HG02884 (cell line): ENCODE data around the gene TNN.
"Not testable (repeated sequence)": the region's sequence is repeated elsewhere in the genome, so short reads cannot be mapped to it uniquely, and the experiment has no call there.

Experiments
- ATAC-seq: cut with Tn5 transposase; IDR thresholded peaks from one replicate; pipeline ENCODE4 v1.9.1; 2021; ENCODE audit warnings: mild to moderate bottlenecking, moderate library complexity; ENCODE audit not compliant: unreplicated experiment

TNN gene

DNA sequence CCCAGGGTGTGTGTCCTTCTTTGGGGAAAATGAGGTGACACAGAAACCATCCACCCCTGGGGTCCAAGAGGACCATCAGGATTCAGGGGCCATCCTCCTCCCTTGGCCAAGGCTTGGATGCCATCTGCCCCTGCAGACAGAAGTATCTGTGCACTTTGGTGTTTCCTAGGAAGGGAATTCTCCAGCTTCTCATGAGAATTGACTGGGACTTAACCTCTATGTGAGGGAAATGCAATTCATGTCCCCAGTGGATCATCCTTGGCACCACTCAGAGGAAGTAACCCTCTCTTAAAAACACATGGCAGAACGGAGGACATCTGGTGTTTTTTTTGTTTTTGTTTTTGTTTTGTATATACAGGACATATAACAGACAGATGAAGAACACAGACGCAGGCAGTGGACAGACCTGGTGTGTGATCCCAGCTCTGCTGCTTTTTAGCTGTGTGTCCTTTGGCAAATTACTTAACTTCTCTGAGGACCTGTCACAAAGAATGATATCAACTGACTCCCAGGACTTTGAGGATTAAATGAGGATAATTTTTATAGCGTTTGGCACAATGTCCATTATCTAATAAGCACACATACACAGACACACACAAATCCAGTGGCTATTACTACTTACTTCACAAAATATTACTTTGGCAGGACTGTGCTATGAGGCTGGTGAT is 3.8 kb downstream of the TNN start:
- no peak for ATAC-seq

DNA sequence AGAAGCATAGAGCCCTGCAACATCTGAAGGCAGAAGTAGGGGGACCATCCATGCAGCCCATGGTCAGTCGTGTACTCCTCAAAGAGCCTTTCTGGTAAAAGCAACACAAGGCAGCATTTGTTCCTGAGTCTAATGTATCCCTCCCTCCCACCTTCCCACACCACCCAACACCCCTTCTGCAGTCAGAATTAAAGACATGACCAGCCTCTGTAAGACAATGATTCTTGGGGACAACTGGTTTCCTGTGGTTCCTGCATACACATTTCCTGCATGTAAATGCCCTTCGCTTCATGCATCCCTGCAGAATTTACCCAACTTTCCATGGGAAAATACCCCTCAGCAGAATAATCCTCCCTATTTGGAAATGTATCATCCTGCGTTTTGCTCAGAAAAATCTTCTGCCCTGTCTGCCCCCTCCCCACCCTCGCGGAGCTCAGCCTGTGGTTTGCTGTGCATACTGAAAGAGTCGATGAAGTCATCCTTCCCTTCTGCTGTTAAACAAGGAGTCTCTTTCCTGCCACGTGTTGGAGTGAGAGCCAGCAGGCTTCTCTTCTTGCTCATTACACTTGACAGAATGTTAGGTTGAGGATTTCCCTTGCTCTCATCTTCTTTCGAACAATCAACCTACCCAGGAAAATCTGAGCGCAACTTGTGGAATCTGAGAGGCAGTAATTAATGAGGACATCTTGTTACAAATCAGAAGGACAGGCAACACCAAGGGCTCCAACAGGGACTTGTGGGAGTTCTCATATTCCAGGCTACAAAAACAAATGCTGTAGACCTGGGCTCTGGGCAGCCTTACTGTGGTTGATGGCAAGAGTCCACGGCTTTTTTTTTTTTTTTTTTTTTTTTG is 4.7 kb downstream of the TNN start:
- peak; percentile 68 for ATAC-seq

DNA sequence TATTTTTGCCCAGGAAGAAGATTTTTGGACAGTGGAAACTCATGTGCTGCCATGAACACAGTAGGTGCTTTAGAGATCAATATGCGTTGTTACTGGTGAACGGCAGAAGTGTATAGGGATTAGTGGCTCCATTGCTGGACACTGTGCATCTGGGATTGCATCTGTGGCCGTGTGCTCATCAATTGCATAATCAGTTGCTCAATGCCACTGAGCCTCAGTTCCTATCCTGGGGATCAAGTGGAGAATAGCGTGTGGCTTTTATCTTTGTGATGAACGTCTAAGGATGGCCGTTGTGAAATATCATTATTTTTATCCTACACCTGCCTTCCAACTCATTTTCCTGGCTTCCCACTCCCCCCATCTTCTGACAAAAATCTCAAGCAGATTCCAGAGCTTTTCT is 5.4 kb downstream of the TNN start:
- no peak for ATAC-seq

DNA sequence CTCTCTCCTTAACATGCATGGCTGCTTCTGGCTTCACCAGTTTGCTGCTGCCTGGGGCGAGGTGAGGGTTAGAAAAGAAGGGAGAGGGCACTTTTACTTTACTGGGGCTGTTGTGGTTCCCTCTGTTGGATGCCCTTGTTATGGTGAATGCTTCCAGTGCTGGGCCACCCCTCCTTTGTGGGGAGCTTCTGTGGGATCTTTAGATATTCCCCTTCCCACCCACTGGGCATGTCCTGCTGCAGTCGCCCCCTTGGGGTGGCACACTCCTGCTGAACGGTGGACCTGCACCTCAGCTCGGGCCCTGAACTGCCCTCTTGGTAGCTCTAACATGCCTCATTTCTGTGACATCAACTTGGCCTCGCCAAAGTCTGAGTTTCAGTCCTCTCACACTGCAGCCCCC is 6.0 kb downstream of the TNN start:
- no peak for ATAC-seq

DNA sequence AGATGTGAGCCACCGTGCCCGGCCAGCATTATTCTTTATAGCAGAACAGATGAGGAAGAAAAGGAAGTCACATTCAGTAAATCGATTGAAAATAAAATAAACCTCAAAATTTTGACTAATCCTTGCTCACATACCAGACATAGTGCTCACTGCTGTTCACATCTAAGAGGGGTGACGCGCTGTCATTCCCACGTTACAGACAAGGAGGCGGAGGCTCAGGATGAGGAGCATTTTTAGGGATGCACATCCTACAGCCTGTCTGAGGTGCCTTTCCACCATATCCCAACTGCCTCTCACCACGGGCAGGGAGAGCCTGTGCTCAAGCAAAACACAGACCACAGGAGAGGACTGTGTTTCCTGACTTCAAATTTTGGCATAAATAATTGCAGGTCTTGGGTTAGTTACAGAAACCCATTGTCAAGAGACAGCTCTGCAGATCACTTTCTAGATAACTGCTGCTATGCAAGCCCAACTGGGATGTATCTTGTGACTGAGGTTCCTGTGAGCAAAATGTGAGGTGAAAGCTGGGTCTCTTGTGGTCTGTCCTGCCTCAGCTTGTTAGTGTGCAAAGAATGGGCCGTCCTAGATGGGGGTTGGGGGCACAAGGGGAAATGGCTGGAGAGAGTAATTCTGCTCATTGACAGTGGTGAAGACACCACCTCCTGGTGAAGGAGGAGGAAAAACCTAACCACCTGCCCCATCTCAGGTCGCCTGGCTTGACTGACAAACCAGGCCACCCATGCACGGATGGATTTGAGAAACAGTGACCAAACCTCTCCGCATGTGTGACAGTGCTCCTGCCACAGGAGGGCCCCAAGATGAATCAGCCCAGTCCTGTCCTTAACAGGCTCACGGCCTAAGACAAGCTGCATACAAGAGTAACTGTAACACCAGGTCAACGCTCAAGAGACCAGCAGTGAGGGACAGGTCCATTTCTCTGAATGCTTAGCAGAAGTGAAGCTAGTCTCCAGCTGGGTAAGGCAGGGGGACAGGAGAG is 8.2 kb downstream of the TNN start:
- ATAC-seq = no peak

DNA sequence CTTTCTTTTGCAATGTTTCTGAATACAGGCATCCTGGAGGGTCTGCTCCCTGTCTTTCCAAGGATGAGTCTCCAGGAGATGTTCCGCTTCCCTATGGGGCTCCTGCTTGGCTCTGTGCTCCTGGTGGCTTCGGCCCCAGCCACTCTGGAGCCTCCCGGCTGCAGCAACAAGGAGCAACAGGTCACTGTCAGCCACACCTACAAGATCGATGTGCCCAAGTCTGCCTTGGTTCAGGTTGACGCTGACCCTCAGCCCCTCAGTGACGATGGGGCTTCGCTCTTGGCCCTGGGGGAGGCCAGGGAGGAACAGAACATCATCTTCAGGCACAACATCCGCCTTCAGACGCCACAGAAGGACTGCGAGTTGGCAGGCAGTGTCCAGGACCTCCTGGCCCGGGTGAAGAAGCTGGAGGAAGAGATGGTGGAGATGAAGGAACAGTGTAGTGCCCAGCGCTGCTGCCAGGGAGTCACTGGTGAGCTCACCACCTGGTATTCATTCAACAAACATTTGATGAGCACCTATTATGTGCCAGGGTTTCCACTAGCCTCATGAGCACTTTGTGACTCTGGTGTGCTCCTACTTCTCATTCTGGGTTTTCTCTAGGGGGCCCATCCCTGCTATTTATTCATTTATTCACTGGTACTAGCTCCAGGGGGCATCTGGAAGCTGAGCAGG is 9.9 kb downstream of the TNN start:
- ATAC-seq = no peak

DNA sequence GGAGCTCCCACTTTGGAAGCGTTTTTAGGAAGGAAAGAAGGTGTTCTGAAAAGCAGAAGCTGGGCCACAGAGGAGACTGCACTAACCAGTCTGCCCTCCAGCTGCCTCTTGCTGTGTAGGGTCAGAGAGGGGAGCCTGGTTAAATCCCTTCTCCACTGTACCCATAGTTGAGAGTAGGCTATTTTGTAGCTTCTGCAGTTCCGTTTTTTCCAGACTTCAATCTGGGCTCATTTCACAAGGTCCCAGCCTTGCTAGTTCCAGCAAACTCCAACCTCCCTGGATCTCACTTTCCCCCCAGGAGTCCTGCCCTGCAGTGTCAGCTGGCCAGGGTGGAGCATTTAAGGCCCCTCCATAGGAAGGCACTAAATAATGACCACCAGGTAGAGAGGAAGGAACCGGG is 11.0 kb downstream of the TNN start:
- ATAC-seq = no peak

DNA sequence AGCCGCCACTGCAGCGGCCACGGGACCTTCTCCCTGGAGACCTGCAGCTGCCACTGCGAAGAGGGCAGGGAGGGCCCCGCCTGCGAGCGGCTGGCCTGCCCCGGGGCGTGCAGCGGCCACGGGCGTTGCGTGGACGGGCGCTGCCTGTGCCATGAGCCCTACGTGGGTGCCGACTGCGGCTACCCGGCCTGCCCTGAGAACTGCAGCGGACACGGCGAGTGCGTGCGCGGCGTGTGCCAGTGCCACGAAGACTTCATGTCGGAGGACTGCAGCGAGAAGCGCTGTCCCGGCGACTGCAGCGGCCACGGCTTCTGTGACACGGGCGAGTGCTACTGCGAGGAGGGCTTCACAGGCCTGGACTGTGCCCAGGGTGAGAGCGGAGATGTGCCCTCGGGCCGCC is 11.7 kb downstream of the TNN start:
- ATAC-seq = no peak

DNA sequence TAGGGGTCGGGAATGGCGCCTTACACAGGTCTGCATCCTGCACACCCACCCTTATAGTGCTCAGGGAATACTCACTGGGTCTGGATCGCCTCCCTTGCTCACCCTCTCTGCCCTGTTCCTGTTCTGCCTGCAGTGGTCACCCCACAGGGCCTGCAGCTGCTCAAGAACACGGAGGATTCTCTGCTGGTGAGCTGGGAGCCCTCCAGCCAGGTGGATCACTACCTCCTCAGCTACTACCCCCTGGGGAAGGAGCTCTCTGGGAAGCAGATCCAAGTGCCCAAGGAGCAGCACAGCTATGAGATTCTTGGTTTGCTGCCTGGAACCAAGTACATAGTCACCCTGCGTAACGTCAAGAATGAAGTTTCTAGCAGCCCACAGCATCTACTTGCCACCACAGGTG is 12.4 kb downstream of the TNN start:
- ATAC-seq = no peak

DNA sequence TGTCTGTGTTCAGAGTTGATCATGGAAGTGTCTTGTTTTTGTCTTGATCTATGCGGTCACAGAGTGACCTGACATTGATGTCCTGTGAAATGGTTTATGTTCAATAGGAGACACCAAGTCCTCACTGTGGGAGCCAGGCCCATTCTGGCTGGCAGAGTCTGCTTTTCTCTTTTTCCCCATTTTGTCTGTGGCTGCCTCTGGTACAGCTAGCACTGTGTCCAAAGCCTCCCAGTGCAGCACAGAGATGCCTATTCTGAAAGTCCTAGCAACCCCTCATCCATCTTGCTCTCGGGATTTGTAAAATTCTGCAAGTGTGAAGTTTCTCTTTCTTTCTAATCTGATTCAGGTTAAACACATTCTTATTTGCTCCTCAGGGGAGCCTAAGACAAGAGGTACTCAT is 14.3 kb downstream of the TNN start:
- no peak for ATAC-seq

DNA sequence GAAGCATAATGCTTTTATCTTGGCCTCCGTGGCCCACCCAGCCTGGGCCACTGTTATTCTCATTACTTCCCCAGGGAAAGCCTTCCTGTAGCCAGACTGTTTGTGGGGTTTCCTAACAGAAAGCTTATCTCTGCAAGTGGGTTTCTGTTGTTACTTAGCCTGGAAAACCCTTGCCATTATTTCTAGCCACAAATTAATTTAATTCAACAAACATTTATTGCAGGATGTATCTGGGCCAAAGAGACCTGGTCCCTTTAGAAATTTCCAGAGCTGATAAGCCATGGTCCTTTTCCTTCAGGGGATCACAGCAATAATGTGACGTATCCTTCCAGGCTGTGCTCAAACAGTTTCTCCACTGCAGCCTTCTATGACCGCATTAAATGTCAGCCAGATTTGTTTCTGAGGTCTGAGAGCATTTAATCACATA is 20.9 kb downstream of the TNN start:
- ATAC-seq = no peak

DNA sequence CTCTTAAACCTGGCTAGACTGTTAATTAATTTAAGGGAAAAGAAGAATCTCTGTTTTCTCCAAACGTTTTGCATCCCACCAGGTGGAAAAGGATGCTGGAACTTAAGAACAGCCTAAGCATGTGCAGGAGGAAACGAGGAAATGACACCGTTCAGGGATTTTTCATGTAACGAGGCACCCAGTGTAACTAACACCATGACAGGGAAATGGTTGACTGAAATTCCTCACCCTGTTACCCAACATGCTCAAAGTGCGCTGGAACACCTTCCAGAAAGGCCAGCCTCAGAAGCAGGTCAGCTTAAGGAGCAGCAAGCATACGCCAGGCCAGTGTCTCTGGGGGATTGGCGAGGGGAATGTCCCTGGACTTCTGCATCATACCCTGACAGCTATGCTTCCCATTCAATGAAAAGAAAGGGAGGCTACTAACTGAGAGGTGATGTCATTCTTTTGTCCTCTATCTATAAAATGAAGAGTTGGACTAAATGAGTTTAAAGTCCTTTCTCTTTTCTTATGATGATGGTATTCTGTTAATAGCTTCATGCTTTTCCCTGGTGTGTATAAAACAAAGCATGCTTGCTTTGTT is 21.6 kb downstream of the TNN start:
- no peak for ATAC-seq

DNA sequence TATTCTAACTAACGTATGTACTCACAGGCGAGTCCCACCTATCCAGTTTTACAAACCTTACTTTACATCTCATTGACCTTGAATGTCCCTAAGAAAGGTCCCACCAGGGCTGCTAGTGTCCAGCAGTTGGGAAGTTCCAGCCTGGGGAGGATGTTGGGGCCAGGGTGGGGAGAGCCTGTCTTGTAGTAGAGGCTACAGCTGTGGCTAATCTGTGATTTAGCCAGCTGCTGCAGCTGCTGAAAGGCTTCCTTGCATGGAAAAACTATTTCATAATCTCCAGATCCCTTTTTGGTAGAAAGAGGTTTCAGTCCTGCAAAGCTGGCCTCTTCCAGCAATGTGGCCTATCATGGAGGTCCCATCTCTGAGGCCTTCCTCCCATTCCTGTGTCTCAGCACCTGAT is 23.1 kb downstream of the TNN start:
- no peak for ATAC-seq

DNA sequence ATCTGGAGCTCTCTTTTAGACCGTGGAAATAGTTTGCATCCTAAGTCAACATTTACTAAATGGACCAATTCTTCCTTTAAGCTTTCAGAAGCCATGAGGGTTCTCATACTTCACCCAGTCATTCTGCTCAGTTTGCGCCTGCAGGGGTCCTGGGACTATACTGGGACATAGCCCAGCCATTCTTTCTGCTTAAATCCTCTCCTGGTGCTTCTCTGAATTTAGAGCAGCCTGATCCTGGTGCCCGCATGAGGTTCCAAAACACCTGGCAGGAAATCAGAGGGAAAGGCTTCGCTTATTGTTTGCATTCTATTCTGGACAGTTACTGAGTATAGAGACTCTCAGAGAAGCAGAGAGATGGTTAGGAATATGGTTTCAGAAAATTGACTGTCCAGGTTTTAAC is 27.0 kb downstream of the TNN start:
- no peak for ATAC-seq

DNA sequence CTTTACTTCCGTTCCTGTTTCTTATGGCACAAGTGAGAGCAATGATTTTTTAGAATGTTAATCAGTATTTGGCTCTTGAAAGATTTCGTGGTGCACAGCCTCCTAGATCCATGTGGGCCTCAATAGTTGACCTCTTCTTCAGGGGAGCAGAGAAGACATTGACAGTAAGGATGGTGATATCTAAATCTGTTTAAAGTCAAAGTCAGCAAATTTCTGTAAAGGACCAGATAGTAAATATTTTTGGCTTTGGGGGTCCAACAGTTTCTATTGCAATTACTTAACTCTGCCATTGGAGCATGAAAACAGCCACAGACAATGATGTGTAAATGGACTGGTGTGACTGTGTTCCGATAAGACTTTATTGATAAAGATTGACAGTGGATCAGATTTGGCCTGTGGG is 27.4 kb downstream of the TNN start:
- ATAC-seq = no peak

DNA sequence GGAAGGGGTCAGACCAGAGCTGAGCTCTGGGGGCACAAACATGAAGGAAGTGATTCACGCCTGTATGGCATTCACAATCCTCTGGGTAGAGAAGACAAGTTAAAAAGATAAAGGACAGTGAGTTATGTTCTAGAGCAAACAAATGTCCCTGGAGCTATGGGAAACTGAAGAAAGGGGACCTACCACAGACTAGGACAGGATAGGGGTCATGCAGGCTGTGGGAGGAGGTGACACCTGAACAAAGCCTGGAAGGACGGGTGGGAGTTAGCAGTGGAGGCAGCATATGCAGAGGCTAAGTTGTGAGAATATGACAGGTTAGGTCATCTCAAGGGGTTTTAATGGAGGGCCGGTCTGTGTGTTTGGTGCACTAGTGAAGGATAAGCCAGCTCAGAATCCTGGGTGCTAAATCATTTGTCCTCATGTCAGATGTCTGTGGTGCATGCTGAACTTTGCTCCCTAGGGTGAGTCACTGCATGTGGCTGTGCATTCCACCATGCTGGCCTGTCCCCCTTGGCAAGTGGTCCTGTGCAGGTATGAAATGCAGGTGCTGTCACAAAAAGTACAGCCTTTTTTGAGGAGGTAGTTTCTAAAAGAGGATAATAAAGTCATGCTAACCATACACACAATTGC is 28.5 kb downstream of the TNN start:
- no peak for ATAC-seq

DNA sequence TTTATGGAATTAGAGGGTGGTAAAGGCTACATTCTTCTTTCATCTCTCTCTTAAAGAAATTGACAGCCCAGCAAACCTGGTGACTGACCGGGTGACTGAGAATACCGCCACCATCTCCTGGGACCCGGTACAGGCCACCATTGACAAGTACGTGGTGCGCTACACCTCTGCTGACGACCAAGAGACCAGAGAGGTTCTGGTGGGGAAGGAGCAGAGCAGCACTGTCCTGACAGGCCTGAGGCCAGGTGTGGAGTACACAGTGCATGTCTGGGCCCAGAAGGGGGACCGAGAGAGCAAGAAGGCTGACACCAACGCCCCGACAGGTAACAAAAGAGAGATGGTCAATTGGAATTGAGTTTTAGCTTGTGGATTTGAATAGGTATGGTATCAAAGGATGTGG is 29.7 kb downstream of the TNN start:
- no peak for ATAC-seq

DNA sequence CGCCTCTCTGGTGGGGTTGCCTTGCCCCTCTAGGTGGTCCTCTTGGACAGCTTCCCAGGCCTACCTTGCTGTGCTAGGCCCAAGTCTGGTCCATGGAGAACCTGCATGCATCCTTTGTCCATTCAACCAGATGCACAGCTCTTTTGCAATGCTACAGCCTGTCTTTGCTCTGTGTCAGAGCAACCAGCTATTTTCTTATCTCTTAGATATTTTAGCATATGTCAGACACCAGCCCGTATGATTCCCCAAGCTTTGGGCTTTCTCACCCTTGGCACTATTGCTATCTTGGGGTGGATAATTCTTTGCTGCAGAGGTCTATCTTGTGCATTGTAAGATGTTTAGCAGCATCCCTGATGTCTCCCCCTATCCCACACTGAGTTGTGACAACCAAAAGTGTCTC is 32.3 kb downstream of the TNN start:
- no peak for ATAC-seq

DNA sequence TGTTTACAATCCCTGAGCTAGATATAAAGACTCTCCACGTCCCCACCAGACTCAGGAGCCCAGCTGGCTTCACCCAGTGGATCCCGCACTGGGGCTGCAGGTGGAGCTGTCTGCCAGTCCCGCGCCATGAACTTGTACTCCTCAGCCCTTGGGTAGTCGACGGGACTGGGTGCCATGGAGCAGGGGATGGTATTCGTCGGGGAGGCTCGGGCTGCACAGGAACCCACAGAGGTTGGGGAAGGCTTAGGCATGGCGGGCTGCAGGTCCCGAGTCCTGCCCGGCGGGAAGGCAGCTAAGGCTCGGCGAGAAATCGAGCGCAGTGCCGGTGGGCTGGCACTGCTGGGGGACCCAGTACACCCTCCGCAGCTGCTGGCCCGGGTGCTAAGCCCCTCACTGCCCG is 34.5 kb downstream of the TNN start:
- not testable (repeated sequence) for ATAC-seq

DNA sequence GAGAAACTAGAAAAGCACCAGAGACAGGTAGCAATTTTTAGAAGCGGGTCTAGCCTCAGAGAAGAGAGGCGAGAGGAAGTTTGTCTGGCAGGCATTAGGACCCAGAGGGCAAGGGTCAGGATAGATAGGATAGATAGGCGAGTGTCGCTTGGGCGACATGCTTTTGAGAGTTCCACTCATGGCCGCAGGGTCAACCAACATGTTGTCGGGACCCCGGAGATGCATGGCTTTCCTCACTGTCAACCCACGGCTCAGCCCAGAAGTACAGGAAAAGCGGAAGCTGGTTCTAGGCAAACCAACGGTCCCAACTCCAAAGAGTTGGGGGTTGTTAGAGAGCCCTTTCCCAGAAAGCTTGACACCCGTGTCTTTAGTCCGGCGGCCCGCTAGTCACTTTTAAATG is 38.9 kb downstream of the TNN start:
- ATAC-seq = not testable (repeated sequence)
